DND-41 (cell line): ENCODE measurements around the gene CRIP1.

Source experiments
- ATAC-seq: fragments of 200-7000 bp; cut with Tn5 transposase; 3 replicates; pipeline ENCODE4 v1.9.1; 2021; ENCODE audit warnings: low read depth; ENCODE audit not compliant: insufficient read depth
- DNase-seq: peaks from one replicate; pipeline ENCODE4 v3.0.0-alpha.2; 2020
- H2AFZ ChIP-seq: 2 replicates; pipeline ENCODE4 v1.6.0; 2012; ENCODE audit warnings: low read depth, low read length
- H3K27ac ChIP-seq: 2 replicates; pipeline ENCODE4 v1.5.1; 2012; ENCODE audit warnings: low read length, inconsistent platforms
- H3K27me3 ChIP-seq: fragments of 200-600 bp; sonication (generic); 2 replicates; pipeline ENCODE4 v1.6.0; 2012; ENCODE audit warnings: low read length, mild to moderate bottlenecking, inconsistent platforms; ENCODE audit not compliant: insufficient read depth, poor library complexity
- H3K36me3 ChIP-seq: 2 replicates; pipeline ENCODE4 v1.5.1; 2012; ENCODE audit warnings: low read length, inconsistent platforms; ENCODE audit not compliant: insufficient read depth
- H3K4me1 ChIP-seq: 2 replicates; pipeline ENCODE4 v1.5.1; 2012; ENCODE audit warnings: mild to moderate bottlenecking, low read length; ENCODE audit not compliant: insufficient read depth
- H3K4me2 ChIP-seq: 2 replicates; pipeline ENCODE4 v1.6.0; 2012; ENCODE audit warnings: mild to moderate bottlenecking, moderate library complexity, low read length, inconsistent platforms; ENCODE audit not compliant: insufficient read depth
- H3K4me3 ChIP-seq, 2 experiments: fragments of 200-600 bp in 1 of 2; shearing (Covaris generic) in 1 of 2; 2 replicates each; pipeline ENCODE4 v1.5.1; 2012 to 2016; ENCODE audit warnings: inconsistent platforms in 2 of 2, low read length in 2 of 2, mild to moderate bottlenecking in 2 of 2, low read depth in 1 of 2, moderate library complexity in 1 of 2
- H3K79me2 ChIP-seq: 2 replicates; pipeline ENCODE4 v1.6.0; 2012; ENCODE audit warnings: low read length, inconsistent platforms; ENCODE audit not compliant: insufficient read depth
- H3K9ac ChIP-seq: 2 replicates; pipeline ENCODE4 v1.6.0; 2012; ENCODE audit warnings: low read depth, mild to moderate bottlenecking, inconsistent platforms, low read length, moderate library complexity
- H3K9me3 ChIP-seq: 2 replicates; pipeline ENCODE4 v1.5.1; 2012; ENCODE audit warnings: low read length, moderate library complexity, mild to moderate bottlenecking, inconsistent platforms; ENCODE audit not compliant: insufficient read depth, severe bottlenecking
- H4K20me1 ChIP-seq: 2 replicates; pipeline ENCODE4 v1.6.0; 2012; ENCODE audit warnings: low read length; ENCODE audit not compliant: insufficient read depth
- EZH2 ChIP-seq: IDR thresholded peaks from 3 replicates; pipeline ENCODE4 v1.6.1; 2012; ENCODE audit warnings: borderline replicate concordance, low read depth, mild to moderate bottlenecking, moderate library complexity, low read length, inconsistent platforms; ENCODE audit not compliant: severe bottlenecking
- TF ChIP-seq, protein P1 (sequence below): IDR thresholded peaks from 2 replicates; pipeline ENCODE4 v1.5.1; 2012; ENCODE audit warnings: borderline replicate concordance, low read length, moderate library complexity, mild to moderate bottlenecking; ENCODE audit not compliant: poor library complexity, severe bottlenecking; ENCODE audit errors: extremely low read depth

The CRIP1 gene

GRCh38 chr14:105505101-105505500 is 18.4 kb downstream of the CRIP1 start:
- no peaks in the 10 kb centered on the region for H3K4me1 ChIP-seq

DNA sequence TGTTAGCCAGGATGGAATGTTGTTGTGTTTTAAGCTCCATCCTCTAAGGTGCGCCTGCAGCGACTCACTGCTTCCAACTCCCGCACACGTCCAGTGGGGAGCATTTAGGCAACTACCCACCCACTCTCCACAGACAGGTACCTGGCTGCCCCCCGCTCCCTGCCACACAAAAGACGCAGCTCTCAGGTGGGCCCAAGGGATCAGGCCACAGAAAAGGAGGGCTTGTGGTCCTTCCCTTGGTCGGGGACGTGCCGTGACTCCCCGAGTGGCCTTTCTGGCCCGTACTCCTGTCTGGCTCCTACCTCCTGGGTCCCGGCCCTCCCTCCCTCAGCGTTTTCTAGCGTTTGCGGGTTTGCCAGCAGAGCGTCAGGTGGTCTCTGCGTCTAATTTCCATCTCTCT is 20.6 kb downstream of the CRIP1 start:
- TF ChIP-seq EZH2: no peak
- TF ChIP-seq, protein P1, sequence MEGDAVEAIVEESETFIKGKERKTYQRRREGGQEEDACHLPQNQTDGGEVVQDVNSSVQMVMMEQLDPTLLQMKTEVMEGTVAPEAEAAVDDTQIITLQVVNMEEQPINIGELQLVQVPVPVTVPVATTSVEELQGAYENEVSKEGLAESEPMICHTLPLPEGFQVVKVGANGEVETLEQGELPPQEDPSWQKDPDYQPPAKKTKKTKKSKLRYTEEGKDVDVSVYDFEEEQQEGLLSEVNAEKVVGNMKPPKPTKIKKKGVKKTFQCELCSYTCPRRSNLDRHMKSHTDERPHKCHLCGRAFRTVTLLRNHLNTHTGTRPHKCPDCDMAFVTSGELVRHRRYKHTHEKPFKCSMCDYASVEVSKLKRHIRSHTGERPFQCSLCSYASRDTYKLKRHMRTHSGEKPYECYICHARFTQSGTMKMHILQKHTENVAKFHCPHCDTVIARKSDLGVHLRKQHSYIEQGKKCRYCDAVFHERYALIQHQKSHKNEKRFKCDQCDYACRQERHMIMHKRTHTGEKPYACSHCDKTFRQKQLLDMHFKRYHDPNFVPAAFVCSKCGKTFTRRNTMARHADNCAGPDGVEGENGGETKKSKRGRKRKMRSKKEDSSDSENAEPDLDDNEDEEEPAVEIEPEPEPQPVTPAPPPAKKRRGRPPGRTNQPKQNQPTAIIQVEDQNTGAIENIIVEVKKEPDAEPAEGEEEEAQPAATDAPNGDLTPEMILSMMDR: no peak
- Histone ChIP-seq H3K4me1 (no peaks in the 10 kb centered on the region), H2AFZ (no peak overlapping the region), H3K36me3 (no peaks in the 10 kb centered on the region), H3K4me2 (no peak overlapping the region), H3K27me3 (peaks cover 7% of the 10 kb centered on the region), H4K20me1 (peaks cover 3% of the 10 kb centered on the region), H3K9me3 (no peaks in the 10 kb centered on the region), H3K4me3 (no peak overlapping the region), H3K79me2 (no peaks in the 10 kb centered on the region), H3K27ac (no peak overlapping the region), H3K9ac (no peak overlapping the region)
- ATAC-seq (no peak), DNase-seq (no peak)

More at GRCh38 chr14:105505101-105505500, 18.4 kb downstream of the CRIP1 start:
- no peak overlapping the region for H3K27ac ChIP-seq
- peaks cover 7% of the 10 kb centered on the region for H3K27me3 ChIP-seq
- no peak overlapping the region for H2AFZ ChIP-seq
- no peak overlapping the region for H3K9ac ChIP-seq
- TF ChIP-seq EZH2: no peak
- TF ChIP-seq, protein P1: no peak
- H3K9me3 ChIP-seq: no peaks in the 10 kb centered on the region
- no peak overlapping the region for H3K4me3 ChIP-seq
- DNase-seq: no peak
- H3K4me2 ChIP-seq: no peak overlapping the region
- H3K79me2 ChIP-seq: no peaks in the 10 kb centered on the region
- peaks cover 10% of the 10 kb centered on the region for H4K20me1 ChIP-seq
- ATAC-seq: no peak
- H3K36me3 ChIP-seq: no peaks in the 10 kb centered on the region

- ATAC-seq (no peak), DNase-seq (no peak)
- H3K9ac ChIP-seq: no peak overlapping the region
- no peak overlapping the region for H3K4me3 ChIP-seq
- no peak overlapping the region for H3K4me2 ChIP-seq
- H4K20me1 ChIP-seq: peaks cover 3% of the 10 kb centered on the region; the same call in 1 of the 2 replicates
- H3K9me3 ChIP-seq: no peaks in the 10 kb centered on the region
- no peak overlapping the region for H2AFZ ChIP-seq
- no peak overlapping the region for H3K27ac ChIP-seq
- no peaks in the 10 kb centered on the region for H3K79me2 ChIP-seq
- H3K27me3 ChIP-seq: peaks cover 11% of the 10 kb centered on the region
- TF ChIP-seq, protein P1: no peak
- no peak for TF ChIP-seq EZH2
- H3K36me3 ChIP-seq: no peaks in the 10 kb centered on the region
- H3K4me1 ChIP-seq: no peaks in the 10 kb centered on the region
These were observed 21.4 kb downstream of the CRIP1 start for GRCh38 chr14:105508069-105508468.

DNA sequence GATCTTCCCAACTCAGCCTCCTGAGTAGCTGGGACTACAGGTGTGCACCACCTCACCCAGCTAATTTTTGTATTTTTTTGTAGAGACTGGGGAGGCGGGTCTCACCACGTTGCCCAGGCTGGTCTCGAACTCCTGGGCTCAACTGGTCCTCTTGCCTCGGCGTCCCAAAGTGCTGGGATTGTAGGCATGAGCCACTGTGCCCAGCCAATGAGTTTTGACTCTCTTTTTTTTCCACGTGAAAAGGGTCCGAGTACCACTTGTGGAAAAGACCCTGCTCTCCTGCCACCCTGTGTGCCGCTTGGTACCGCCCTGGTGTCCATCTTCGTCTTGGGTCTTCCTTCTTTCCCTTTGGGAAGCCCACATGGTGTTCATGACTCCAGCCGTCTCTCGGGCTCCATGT is 21.9 kb downstream of the CRIP1 start:
- ATAC-seq (no peak), DNase-seq (no peak)
- peaks cover 3% of the 10 kb centered on the region; the same call in 1 of the 2 replicates for H4K20me1 ChIP-seq
- no peak overlapping the region for H2AFZ ChIP-seq
- no peak overlapping the region for H3K4me2 ChIP-seq
- H3K36me3 ChIP-seq: no peaks in the 10 kb centered on the region
- H3K4me1 ChIP-seq: no peaks in the 10 kb centered on the region
- H3K4me3 ChIP-seq: no peak overlapping the region
- TF ChIP-seq EZH2: no peak
- TF ChIP-seq, protein P1: no peak
- no peaks in the 10 kb centered on the region for H3K9me3 ChIP-seq
- no peak overlapping the region for H3K27ac ChIP-seq
- no peak overlapping the region for H3K9ac ChIP-seq
- H3K27me3 ChIP-seq: peaks cover 11% of the 10 kb centered on the region
- no peaks in the 10 kb centered on the region for H3K79me2 ChIP-seq
